Posterior vena cava (tissue), 2 donors: ENCODE data around the gene SLC25A42. TPM values are rescaled to one million over a fixed set of nuclear protein-coding genes. Genes with fewer than 3 reads are reported as not detected.
"Not testable (repeated sequence)": the region's sequence is repeated elsewhere in the genome, so short reads cannot be mapped to it uniquely, and the experiment has no call there.

Experiments used
- DNase-seq: peaks from one replicate; pipeline ENCODE4 v3.0.0-alpha.2; 2020; ENCODE audit warnings: low spot score
- intact Hi-C, 2 donors: fragments of 100-400 bp; cut with DNase I; formaldehyde crosslinking; loops; one replicate each; pipeline versions ENCODE4 v1.14.1 to v1.14.2; 2022 to 2023
- total RNA-seq, 2 donors: library from RNA; stranded (reverse); fragmentation: NEBNext Ultra II Directional; extraction: Animal tissue kit (Norgen Biotek cat#: 25700); gene quantifications; one replicate each; pipeline ENCODE4 v1.2.1, GENCODE V29; 2021
- donor health status: DM: yes; HTN: yes; CAD: no.
- donor health status: DM: yes; HTN: yes; CAD: no.

SLC25A42 gene
- total RNA-seq, 2 donors from 2014 or later: 4.9 to 8.0 TPM

DNA sequence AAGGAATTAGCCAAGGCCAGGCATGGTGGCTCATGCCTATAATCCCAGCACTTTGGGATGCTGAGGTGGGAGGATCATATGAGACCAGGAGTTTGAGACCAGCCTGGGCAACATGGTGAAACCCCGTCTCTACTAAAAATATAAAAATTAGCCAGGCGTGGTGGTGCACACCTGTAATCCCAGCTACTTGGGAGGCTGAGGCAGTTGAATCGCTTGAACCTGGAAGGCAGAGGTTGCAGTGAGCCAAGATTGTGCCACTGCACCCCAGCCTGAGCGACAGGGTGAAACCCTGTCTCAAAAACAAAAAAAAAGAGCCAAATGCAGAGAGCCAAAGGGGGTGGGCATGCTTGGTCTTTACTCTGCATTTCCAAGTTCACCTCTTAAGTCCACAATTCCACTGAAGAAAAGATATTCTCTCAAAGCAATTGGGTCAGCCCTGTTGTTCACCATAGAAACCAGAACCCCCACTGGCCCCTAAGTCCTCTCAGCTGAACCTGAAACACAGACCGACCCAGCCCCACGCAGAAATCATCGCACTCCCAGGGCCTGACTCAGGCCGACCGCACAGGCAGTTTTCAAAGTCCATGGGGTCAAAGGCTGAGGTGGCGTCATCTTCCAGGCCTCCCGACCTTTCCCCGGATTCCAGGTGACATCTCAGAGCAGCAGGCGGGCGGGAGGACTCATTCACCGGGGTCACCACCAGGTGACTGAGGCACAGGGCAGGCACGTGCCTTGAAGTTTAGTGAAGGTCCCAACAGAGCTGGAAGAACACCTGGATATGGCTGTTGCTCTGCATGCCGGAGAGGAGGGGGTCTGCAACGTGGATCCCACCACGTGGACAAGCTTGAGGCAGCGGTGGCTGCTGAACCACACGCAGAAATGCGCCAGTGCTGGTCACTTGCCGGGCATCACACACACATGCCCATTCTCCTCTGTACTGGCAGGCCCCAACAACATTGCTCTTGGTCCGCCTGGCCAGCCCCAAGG is 33.1 kb downstream of the SLC25A42 start:
- intact Hi-C loops: no loop called here
- DNase-seq: no peak

DNA sequence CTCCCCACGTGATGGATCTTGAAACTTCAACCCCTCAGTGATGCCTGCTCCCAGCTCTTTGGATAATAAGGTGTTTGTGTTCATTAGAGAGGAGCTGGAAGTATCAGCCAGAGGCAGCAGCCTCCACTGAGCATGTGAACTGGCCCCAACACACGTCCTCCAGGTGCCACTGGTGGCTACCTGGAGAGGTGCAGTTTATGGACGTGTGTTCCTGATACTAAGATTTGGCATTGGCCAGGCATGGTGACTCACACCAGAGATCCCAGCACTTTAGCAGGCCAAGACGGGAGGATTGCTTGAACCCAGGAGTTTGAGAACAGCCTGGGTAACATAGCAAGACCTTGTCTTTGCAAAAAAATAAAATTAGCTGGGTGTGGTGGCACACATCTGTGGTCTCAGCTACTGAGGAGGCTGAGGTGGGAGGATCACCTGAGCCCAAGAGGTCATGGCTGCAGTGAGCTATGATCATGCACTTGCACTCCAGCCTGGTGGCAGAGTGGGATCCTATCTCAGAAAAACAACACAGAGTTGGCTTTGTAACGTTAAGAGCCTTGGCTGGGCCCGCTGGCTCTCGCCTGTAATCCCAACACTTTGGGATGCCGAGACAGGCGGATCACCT is 34.4 kb downstream of the SLC25A42 start:
- no peak for DNase-seq
- intact Hi-C loops: no loop called here

GRCh38 chr19:19098703-19099632 is 35.2 kb downstream of the SLC25A42 start:
- DNase-seq: no peak
- intact Hi-C loops: no loop called here

- intact Hi-C loops: no loop called here
- DNase-seq: no peak
Observed at GRCh38 chr19:19101540-19101939, 37.7 kb downstream of the SLC25A42 start.

- intact Hi-C loops, DNase-seq: not testable (repeated sequence)
Observed at GRCh38 chr19:19102566-19102965, 38.8 kb downstream of the SLC25A42 start.

DNA sequence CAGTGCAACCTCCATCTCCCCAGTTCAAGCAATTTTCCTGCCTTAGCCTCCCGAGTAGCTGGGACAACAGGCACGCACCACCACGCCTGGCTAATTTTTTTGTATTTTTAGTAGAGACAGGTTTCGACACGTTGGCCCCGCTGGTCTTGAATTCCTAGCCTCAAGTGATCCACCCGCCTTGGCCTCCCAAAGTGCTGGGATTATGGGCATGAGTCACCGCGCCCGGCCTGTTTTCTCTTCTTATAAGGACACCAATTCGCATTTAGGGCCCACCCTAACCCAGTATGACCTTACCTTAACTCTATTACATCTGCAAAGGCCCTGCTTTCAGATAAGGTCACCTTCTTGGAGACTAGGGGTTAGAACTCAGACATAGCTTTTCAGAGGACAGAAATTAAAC is 39.4 kb downstream of the SLC25A42 start:
- DNase-seq: no peak
- intact Hi-C loops: no loop called here

- DNase-seq: no peak
- intact Hi-C loops: no loop called here
Observed at GRCh38 chr19:19105365-19106055, 41.7 kb downstream of the SLC25A42 start.

GRCh38 chr19:19106056-19106551 is 42.3 kb downstream of the SLC25A42 start:
- no peak for DNase-seq
- intact Hi-C loops: no loop called here

GRCh38 chr19:19106938-19107337 is 43.1 kb downstream of the SLC25A42 start:
- DNase-seq, intact Hi-C loops: not testable (repeated sequence)

DNA sequence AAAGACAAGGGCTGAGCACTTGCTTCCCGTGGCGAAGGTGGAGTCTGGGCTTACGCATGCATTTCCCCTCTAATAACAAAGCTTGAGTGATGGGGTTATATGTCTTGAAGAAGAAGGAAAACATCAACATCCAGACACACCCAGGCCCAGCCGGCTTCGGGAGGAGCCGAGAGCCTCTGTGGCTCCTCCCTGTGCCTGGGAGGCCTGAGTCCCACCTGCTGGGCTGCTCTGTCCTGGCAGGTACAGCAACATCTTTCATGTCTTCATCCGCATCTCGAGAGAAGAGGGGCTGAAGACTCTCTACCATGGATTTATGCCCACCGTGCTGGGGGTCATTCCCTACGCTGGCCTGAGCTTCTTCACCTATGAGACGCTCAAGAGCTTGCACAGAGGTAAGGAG is 43.9 kb downstream of the SLC25A42 start:
- intact Hi-C loops: no loop called here

DNA sequence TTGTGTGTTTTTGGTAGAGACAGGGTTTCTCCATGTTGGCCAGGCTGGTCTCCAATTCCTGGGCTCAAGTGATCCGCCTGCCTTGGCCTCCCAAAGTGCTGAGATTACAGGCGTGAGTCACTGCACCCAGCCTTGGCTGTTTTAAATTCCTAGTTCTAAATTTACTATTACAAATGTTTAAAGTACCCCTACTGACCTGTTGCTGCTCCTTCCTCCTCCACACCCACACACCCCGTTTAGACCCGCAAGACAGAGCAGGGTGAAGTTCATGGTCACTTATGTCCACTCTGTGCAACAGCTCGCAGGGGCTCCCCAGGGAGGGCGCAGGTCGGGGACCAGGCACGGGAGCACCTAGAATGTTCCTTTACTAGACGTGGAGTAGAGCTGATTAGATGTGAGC is 45.8 kb downstream of the SLC25A42 start:
- DNase-seq: no peak
- intact Hi-C loops: no loop called here

More for the DNA sequence above, 43.9 kb downstream of the SLC25A42 start:
- no peak for DNase-seq

- no peak for DNase-seq
- intact Hi-C loops: no loop called here
Observed at GRCh38 chr19:19110410-19111135, 46.8 kb downstream of the SLC25A42 start.

- DNase-seq: no peak
Observed at GRCh38 chr19:19111136-19111835, 47.5 kb downstream of the SLC25A42 start.

GRCh38 chr19:19111967-19112580 is 48.3 kb downstream of the SLC25A42 start:
- intact Hi-C loops: no loop called here

More at GRCh38 chr19:19111136-19111835, 47.5 kb downstream of the SLC25A42 start:
- intact Hi-C loops: no loop called here

GRCh38 chr19:19113040-19113626 is 49.3 kb downstream of the SLC25A42 start:
- intact Hi-C loops: loop anchor here in 1 of 2 donors (1.0 kb wide), 1 partner anchor 28 kb away; no protein-coding TSS in a partner anchor
- DNase-seq: no peak

More at GRCh38 chr19:19111967-19112580, 48.3 kb downstream of the SLC25A42 start:
- no peak for DNase-seq

GRCh38 chr19:19115954-19116353 is 52.2 kb downstream of the SLC25A42 start:
- DNase-seq: no peak
- intact Hi-C loops: no loop called here
